C4-2B (cell line): ENCODE measurements around the gene SLC6A7.

Source experiments
- ZFX ChIP-seq: fragments of 450-650 bp; IDR thresholded peaks from 2 replicates; pipeline ENCODE4 v1.6.1; 2017
- TF ChIP-seq, protein P1 (sequence below): fragments of 450-650 bp; conservative IDR thresholded peaks from 2 replicates; pipeline ENCODE4 v1.5.1; 2017; ENCODE audit warnings: mild to moderate bottlenecking

GRCh38 chr5:150217038-150217437, 27.2 kb downstream of the SLC6A7 start:
- TF ChIP-seq, protein P1, sequence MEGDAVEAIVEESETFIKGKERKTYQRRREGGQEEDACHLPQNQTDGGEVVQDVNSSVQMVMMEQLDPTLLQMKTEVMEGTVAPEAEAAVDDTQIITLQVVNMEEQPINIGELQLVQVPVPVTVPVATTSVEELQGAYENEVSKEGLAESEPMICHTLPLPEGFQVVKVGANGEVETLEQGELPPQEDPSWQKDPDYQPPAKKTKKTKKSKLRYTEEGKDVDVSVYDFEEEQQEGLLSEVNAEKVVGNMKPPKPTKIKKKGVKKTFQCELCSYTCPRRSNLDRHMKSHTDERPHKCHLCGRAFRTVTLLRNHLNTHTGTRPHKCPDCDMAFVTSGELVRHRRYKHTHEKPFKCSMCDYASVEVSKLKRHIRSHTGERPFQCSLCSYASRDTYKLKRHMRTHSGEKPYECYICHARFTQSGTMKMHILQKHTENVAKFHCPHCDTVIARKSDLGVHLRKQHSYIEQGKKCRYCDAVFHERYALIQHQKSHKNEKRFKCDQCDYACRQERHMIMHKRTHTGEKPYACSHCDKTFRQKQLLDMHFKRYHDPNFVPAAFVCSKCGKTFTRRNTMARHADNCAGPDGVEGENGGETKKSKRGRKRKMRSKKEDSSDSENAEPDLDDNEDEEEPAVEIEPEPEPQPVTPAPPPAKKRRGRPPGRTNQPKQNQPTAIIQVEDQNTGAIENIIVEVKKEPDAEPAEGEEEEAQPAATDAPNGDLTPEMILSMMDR, result no peak
- TF ChIP-seq ZFX, result no peak
